NCI-H1105 treated with DMSO at 0.1 percent for 48 hours (cell line): ENCODE measurements around the gene PYGL.
"Not testable (repeated sequence)": the region's sequence is repeated elsewhere in the genome, so short reads cannot be mapped to it uniquely, and the experiment has no call there.

Experiments used
- DNase-seq: peaks from one replicate; lab custom pipeline; 2025; lab: John Stamatoyannopoulos, UW

The PYGL gene

DNA sequence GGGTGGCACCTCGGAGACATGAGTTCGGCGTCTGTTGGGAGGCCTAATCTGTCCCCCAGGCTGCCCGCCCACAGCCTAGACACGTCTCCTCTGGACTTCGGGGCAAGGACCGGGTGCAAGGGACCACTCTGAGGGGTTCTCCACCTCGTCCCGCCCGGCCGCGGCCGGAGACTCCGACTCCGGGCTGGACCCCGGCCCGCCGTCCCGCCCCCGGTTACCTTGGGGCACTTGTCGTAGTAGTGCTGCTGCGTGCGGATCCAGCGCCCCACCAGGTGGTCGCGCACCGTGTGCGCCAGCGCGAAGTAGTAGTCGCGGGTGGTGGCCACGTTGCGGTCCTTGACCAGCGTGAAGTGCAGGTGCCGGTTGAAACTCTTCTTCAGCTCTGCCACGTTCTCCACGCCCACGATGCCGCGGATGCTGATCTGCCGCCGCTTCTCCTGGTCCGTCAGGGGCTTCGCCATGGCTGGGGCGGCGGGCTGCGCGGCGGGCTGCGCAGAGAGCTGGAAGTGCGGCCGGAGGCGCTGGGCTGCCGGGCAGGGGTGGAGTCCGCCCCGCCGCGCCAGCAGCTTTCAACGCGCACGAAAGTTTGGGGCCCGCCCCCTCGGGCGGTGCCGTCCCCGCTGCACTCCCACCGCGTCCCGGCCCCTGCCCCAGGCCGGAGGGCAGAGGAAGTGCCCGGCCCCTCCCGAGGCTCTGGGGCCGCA lies at the start of gene PYGL:
Gene PYGL, minus strand, starts transcription at position 541 of the 704 bp plus-strand sequence. Its CDS starts 80 bp downstream, at position 461.
- DNase-seq = no peak

DNA sequence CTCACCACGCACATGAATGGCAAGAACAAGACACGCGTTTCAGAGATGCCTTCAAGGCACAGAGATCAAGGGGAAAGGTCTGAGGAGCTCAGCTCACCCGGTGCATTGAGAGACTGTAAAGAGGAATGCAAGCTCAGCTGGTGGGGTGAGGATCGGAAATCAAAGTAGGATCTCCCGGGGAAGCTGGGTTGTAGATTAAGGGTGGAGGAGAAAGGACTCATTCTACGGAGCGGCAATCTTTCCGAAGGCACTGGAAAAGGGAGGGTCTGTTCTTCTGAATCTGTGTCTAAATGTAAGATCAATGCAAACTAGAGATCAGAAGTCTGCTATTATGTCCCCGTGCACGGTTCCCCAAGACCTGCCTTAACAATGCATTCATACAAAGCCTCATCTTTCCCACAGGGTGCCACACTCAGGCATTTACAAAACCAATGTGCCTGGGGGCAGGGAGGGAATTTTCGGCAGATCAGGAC lies 41.6 kb upstream of the PYGL start:
- no peak for DNase-seq

DNA sequence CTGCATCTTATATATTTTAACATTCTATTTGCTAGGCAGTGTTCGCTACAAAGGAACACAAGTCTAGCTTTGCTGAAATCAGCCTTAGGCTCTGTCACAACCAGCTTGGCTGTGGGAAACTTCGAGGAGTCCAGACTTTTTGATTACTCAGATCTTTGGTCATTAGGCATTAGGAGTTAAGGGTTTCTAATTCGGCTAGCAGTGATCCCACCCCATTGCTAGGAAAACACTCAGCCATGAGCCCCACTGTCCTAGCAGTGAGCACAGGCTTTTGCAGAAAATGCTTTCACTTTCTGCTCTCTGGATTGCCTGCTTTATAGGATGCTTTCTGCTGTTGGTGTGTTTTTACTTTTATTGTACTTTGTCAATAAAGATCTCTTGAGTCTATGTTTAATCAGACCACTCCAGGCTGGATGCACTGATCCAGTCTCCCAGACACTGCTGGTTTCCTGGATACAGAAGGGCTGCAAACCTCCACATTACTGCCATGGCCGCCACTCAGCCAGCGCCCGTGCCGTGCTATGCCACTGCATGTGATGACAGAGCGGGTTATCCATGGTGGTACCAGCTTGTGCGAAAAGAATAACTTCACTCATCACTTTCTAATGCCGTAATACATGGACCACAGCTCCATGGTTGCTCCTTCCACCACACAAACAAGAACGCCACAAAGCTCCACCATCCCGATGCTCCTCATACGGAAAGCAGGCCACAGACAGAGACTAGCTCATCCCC lies 41.0 kb upstream of the PYGL start:
- DNase-seq = no peak

DNA sequence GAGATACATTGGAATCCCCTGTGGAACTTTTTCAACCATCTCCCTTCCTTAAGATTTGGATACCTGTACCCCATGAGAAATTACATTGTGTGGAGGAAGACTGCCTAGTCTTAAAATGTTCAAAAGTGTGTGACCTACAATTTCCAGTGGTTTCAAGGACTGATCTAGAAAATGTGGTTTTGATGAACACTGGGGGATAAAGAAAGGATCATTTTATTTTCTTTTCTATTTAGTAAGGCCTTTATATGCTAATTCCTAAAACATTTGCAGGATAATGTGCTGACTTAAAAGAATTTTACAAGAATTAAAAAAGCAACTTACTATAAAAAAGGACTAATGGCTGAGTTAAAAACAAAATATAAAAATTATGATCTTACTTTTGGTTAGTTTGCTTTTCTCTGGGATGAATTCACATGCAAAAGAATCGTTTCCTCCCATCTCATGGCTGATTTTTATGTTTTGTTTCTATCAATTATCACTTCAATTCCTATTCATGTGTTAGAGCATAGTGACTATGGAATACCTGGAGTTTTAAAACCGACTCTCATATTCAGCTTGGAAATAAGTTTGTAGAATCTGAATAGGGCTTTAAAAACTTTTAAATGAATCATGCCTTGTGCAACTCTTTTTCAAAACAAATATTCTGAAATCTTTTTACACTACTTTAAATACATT lies 39.9 kb upstream of the PYGL start:
- DNase-seq = no peak

DNA sequence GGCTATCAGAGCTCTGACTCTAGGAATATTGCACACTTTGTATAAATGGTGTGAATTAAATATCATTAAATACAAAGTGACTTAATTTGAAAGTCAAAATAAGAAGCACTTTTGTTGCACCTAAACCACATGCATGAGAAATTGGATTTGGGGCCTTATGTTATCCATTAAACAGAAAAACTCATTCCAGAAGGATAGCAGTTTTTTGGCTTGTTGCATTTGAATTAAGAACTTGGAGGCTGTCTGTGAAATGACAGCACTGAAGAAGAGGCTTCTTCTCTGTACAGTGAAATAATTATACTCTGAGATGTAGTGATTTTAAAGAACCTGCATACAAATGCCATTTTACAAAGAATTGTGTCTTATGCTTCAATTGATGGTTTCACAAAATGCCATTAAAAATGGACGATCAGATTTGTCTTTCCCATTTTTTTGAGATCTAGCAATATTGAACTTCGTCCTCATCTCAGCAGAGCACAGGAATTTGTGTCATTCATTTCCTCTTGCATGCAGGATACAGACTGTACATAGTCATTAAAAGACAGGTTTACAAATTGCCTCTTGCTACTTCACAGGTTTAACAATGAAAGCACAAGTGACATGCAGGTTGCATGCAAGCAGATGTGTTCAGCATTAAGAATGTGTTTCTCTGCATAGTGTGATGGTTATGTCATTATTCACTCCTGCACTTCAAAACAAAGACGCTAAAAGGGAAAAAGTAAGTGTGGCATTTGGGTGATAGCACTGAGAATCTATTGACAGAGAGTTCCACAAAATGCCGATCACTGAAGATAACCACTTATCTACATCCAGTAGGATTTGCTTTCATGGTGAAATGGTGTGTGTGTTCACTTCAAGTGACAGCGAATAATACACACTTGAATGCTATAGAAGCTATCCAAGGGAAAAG lies 35.9 kb upstream of the PYGL start:
- no peak for DNase-seq

DNA sequence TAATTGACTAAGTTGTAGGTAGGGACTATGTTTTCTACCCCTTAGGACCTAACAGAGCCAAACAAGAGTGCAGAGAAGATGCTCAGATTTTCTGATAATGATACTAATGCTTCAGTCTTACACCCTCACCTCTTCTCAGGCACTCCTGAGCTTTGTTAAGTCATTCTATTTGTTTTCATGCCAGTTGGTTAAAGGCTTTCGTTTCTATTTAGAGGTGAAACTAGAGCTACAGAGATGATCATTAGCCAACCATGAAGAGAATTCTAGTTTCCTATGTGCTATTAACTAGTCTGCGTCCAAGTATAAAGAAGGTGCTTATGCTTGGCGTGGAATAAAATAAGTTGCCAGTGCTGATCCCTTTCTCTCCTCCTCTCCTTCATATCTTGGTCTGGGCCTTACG lies 34.6 kb upstream of the PYGL start:
- no peak for DNase-seq

DNA sequence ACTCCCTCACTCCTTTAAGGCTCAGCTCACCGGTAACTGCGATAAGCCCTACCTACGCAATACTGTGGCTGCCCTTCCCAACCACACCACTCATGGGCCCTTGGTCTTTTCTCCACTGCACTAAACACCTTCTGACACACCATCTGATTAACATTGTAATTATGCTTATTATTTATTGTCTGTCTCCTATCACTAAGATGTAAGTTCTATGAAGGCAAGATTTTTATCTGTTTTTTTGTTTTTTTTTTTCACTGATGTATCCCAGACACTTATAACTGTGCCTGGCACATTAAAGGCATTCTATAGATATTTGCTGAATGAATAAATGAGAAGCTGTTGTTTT lies 34.2 kb upstream of the PYGL start:
- no peak for DNase-seq

DNA sequence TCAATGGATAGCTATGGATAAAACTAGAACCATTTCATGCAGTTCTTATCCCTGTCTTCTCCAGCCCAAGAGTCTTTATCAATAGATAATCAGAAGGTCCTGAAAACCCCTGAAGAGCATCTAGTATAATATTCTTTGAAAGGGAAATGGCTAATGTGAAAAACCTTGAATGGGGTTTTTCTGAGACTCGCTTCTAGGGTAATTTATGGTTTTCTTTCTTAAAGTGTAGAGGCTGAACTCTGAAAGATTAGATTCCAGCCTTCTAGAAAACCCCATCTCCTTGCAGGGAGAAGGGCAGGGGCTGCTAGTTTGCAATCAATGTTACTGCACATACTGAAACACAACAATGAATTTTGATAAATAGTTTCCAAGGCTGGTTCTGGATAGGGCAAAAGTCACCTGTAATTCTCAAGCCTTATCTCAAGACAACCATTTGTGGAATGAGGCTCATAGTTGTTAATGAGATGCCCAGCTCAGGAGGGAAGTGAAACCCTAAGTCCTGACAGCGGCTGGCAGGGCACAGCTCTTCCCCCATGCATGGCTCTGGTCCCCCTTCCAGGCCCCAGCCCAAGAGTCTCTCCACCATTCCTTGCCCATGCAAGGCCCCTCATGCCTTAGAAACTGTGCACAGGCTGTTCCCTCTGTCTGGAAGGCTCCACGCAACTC lies 33.7 kb upstream of the PYGL start:
- DNase-seq = no peak

DNA sequence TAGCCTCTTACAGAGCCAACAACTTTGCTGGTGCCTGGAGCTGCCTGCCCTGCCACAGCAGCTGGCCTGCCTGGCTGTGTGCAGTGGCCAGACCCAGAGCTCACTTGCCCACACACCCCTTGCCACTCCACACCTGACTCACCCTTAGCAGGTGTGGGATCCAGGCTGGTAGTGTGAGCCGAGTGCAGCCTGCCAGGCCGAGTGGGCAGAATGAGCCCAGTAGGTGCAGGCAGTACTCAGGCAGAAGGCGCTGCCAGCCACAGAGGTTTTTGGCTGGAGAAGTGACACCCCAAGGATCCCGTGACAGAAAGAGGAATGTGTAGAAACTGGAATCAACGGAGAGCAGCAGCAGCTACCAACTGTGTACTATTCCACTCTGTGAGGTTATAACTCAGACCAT lies 29.8 kb upstream of the PYGL start:
- DNase-seq = no peak

DNA sequence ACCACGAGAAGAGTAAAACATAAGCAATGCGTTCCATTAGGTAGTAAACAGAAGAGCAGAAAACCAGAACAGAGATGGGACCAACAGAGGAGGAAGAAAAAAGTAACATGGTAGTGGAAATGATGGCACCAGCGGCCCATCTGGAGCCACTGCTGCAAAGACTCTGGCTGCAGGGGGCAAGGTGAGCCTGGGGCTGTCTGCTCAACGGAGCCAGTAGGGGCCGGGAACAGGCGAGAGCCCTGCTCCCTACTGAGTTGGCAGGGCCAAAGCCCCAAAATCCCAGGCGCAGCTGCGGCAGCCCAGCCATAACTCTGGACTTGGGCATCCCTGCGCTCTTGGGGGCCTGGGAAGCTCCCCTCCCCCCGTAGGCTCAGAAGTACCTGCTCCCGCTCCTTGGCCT lies 28.5 kb upstream of the PYGL start:
- DNase-seq = peak; percentile 5

DNA sequence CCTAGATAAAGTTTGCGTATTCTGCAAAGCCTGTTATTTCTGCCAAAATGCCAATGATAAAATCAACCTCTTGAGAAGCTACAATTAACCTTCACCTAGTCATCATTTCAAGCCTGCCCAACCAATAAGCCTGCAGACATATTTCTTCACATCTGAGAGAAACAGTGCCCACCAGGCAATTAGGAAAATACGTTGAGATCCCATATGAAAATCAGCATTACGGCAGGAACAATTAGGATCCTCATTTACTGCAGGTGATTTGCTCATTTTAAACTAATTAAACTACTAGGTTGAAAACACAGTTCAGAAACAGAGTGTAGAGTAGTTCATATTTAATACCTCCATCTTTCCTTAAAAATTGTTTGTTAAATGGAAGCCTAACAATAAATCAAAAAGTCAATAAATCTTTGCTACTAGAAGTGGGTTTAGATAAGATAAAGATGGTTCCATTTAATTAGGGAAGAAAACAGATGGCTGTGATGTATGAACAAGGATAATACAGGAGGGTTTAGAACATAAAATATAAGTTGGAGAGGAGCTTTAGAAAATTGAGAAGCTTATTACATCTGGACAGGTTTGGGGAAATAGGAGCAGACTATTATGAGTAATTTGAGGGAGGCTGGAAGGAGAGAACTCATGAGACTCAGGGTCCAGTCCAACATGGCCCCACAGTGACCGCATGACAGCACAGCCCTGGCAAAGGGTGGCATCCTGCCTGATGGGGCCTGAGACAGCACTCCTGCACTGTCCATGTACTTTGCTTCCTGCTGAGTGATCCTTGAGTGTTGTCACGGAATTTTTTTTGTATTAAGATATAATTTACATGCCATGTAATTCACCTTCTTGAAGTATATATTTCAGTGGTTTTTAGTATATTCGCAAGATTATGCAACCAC lies 26.9 kb upstream of the PYGL start:
- peak; percentile 63 for DNase-seq

DNA sequence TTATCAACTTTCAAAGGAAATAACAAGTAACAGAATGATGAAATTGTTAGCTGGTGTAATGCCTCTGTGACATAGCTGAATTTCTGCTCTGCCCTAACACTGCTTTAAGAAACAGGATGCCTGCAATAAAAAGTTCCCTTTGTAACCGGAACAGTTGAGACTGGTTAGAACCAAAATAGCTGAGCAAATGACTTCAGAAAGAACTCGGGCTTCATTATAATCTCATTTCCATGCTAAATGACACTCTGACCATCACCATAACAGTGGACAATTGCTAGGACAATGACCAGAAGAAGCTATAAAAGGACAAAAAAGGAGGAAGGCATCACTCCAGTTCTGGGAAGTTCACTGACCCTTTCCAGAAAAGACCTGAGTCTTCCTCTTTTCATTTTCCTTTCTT lies 23.5 kb upstream of the PYGL start:
- no peak for DNase-seq

DNA sequence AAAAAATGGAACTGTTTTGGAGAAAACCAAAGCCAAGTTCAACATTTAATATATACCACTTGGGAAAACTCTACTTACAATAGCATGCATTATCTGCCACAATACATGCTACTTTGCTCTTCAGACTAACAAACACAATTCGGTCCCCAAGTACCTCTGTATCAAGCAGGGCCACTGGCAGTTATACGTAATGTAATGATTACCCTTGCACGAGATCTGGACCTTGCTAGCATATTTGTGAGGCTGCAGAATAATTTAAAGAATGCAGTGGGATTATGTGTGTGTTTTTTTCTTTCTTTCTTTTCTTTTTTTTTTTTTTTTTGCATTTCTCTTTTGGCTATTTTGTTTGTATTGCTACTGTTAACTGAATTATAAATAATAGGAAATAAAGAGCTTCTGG lies 22.8 kb upstream of the PYGL start:
- DNase-seq = no peak

DNA sequence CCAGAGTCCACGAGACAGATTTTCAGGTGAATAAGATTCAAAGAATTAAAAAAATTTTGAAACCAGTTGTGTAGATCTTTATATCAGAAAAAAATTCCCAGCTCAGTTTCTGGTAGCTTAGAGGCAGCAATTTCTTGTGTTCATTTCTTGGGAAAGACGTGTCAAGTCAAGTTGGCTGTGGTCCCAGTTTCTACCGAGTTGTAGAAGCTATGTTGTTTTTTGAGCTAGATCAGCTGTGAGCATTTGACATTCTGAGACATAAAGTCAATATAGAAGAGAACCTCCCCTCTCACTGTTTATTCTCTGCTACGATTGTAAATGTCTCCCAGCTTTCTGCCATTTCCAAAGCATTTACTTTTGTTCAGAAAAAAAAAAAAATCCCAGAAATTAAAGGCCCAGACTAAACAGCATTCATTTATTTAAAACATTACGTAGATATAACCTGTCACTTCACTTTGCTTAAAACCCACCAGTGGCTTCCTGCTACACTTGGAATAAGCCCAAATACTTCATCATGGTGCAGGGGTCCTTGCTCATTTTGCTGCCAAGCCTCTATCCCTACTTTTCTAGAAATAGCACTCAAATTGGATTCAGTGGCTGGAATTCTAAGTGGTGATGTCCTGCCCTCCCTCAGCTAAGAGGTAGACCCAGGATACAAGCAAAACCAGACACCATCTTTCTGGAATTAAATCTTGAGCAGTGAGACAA lies 20.6 kb upstream of the PYGL start:
- peak; percentile 61 for DNase-seq

DNA sequence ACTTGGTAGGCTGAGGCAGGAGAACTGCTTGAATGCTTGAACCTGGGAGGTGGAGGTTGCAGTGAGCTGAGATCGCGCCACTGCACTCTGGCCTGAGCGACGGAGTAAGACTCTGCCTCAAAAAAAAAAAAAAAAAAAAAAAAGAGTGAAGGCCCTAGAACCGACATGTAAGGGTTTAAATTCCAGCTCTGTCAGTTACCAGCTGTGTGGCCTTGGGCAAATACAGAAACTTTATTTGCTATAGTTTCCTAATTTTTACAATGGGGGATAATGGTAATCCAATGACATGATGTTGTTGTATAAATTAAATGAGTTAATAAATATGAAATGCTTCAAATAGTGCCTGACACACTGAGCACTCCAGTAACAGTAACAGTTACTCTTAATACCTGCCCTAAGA lies 19.6 kb upstream of the PYGL start:
- DNase-seq = no peak

DNA sequence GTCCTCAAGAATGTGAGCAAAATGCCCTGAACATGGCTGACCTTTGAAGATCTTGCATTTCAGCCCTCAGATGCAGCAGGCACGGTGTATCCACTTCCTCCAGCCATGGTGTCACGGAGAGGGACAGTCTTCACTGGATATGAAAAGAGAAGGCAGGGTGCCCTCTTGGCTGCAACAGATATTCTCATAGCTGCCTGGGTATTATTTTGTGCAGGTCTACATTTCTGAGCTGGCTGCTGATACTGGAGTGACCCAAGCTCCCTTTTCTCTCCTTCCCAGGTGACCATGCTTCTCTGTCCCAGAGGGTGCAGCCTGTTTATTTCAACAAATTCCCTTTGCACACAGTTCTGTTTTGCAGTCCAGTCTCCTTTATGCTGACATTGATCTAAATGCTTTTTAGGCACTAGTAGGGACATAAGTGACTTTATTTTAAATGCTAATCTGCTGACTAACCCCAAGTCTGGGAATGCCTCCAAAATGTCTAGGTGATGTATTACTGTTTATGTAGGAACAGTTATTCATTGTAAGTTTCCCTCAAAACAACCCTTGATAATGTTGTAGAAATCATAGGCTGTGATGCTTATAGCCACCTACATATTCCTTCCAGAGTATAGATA lies 17.4 kb upstream of the PYGL start:
- DNase-seq = no peak

DNA sequence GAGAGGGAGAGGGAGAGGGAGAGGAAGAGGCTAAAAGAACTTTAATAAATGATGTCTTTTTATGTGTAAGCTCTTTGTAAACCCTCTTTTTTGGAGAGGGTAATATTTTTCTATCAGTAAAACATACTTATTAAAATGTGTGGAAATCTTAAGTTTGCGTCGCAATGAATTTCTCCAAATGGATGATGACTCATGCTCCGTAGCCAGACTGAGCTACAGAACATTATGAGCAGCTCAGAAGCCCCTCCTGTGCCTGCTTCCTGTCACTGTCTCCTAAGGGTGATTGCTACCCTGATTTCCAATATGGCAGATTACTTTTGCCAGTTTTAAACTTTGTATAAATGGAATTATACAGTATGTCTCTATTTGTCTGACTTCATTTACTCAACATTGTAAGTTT lies 13.0 kb upstream of the PYGL start:
- DNase-seq = no peak

DNA sequence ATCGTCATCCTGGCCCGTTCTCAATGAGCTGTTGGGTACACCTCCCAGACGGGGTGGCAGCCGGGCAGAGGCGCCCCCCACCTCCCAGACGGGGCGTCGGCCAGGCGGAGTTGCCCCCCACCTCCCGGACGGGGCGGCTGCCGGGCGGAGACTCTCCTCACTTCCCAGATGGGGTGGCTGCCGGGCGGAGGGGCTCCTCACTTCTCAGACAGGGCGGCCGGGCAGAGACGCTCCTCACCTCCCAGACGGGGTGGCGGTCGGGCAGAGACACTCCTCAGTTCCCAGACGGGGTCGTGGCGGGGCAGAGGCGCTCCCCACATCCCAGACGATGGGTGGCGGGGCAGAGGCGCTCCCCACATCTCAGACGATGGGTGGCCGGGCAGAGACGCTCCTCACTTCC lies 12.1 kb upstream of the PYGL start:
- not testable (repeated sequence) for DNase-seq

DNA sequence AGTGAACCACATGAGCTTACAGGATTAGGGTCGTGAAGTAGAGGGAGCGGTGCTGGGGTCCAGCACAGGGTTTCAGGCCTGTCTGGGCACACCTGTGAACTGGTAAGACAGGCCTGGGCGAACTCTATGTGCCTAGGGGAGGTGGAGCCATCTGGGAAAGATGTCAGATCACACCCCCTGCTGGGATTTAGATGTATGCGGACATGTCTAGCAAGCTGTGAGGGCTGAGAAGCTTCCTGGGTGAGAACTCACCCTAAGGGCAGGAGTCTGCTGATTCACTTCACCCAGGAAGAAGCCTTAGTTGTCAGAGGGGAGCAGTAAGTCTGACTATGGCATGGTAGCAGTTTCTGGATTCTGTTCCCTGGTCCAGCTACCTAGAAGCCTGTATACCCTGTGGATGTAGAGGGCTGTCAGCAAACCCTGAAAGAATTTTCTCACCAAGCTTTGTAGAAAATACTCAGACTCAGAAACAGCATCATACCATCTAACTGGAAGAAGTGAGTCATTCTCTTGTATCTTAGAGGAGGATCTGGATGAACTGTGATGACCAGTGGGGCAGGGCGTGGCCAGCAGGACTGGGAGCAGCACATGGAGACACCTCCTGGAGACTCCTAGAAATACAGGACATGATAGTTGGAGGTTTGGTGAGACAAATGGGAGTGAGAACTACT lies 11.2 kb upstream of the PYGL start:
- DNase-seq = peak; percentile 42
